AG20443 (cell line): Measurements from ENCODE around the gene NOXA1.

Experiments used
- DNase-seq: peaks from one replicate; pipeline ENCODE4 v3.0.0; 2012; ENCODE audit warnings: low spot score, mixed read lengths

Gene NOXA1

DNA sequence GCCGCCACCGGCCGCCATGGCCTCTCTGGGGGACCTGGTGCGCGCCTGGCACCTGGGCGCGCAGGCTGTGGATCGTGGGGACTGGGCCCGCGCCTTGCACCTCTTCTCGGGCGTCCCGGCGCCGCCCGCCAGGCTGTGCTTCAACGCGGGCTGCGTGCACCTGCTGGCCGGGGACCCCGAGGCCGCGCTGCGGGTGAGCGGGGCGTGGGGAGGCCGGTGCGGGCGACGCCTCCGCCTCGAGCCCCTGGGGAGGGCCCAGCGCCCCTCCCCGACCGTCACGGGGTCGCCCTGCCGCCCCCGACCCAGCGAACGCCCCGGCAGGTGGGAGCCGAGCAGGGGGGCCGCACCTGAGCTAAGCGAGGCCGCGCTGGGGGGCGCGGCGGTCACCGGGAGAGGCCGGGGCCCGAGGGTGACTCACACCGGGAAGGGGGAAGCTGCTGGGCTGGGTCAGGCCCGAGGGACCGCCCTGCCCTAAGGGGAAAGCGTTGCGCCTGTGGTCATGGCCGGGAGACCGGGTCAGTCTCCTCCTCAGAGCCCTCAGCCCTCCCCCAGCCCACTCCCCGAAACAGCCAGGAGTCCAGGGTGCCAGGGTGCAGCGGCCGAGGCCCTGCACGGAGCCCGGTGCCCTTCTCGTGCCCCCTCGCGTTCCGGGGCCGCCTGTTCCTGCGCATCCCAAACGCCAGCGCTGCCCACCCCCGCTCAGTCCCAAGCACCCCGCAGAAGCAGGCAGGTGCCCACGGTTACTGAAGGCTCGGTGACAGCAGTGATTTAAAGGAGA lies 510 bp downstream of the NOXA1 start:
- peak; percentile 41 for DNase-seq

DNA sequence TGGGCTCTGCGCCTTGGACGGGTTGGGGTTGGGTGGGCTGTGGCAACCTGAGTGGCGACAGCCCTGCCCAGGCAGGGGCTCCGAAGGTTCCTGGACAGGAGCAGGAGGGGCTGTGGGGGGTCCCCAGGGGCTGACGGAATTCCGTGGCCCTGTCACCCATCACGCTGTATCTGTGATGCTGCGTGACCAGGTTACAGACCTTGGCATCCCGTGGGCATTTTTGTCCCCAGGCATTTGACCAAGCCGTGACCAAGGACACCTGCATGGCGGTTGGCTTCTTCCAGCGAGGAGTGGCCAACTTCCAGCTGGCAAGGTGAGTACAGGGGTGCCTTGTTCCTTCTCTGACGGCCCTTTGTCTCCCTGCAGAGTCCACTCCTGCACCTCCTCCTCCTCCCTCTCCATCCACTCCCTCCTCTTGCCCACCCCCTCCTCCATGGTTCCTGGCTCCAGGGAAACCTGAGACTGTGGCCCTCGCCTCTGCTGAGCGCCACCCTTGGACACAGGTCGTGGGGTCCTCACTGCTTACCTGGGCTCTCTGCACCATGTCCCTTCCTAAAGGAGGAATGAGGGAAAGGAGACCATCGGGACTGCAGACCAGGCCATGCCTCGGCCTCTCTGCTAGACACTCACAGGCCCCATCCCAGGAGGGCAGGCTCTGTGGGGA lies 3.0 kb downstream of the NOXA1 start:
- DNase-seq, result no peak

DNA sequence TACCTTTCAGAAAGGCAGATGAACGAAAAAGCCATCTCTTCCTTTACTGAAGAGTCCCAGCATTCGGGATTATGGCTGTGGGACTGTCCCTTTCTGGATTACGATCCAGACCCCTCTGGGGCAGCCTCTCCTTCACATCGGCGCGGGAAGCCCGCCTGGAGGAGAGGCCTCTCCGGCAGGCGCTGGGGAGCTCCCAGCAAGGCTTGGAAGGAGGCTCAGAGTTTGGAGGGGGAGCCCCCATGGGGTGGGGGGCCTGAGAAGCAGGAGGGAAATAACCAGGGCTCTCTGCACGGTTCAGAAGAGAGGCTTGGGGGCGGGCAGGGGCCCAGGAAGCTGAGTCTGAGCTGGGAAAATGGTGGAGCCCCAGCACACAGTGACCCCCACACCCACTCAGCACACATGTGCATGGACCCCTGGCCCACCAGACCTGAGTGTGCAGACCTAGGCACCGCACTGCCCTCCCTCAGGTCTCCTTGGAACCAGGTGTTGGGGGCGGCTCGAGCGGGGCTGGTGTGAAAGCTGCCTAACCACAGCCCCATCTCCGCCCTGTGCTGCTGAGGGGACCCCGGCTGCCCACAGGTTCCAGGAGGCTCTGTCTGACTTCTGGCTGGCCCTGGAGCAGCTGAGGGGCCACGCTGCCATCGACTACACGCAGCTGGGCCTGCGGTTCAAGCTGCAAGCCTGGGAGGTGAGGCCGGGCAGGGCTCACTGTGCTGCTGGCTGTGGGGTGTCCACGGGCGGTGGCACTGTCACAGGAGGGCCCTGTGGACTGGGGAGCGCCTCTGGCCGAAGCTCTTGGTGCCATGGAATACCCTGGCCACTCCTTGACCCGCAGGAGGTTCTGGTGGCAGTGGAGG lies 4.5 kb downstream of the NOXA1 start:
- no peak for DNase-seq

DNA sequence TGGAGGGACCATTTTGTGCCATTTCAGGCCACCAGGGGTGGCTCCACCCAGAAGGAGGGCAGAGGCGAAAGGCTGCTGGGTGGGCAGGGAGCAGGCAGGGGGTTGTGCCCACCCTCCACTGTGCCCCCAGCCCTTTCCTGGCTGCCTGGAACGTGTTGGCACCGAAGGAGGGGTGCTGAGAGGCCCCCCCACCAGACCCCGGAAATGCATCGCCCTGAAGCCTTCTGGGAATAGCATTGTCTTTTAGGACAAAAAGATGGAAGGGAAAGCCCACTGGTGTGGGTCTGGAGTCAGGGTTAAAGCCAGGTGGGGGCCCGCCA lies 5.1 kb downstream of the NOXA1 start:
- no peak for DNase-seq

DNA sequence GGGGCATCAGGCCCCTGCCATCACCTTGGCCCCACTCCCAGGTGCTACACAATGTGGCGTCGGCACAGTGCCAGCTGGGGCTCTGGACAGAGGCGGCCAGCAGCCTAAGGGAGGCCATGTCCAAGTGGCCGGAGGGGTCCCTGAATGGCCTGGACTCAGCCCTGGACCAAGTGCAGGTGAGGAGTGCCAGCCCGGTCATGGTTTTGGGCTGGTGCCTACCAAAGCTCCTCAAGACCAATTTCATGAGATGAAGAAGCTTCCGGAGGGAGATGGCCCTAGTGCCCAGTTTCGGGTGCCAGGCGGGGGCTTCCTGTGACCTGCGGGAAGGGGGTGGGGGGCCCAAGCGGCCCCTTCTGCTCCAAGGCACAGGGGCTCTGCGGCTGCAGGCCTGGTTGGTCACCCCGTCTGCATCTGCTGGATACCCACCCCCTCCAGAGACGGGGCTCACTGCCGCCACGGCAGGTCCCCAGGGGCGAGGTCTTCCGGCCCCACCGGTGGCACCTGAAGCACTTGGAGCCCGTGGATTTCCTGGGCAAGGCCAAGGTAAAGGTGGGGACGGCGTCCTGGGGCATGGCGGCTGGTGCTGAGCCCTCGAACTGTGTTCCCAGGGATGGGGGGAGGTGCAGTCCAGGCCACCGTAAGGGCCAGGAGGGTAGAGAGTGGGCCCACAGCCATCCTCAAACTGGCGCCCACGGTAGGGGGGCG lies 5.8 kb downstream of the NOXA1 start:
- DNase-seq, result no peak

DNA sequence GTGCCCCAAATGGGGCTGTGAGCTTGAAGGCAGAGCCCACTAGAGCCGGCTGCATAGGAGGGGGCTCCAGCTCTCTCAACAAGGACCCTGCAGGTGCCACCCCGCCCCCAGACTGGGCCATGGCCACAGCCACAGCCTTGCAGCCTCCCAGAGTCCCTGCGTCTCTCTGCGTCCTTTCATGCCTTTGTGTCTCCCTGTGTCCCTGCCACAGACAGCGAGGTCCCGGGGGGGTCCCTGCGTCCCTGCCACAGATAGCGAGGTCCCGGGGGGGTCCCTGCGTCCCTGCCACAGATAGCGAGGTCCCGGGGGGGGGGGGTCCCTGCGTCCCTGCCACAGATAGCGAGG lies 6.3 kb downstream of the NOXA1 start:
- no peak for DNase-seq

DNA sequence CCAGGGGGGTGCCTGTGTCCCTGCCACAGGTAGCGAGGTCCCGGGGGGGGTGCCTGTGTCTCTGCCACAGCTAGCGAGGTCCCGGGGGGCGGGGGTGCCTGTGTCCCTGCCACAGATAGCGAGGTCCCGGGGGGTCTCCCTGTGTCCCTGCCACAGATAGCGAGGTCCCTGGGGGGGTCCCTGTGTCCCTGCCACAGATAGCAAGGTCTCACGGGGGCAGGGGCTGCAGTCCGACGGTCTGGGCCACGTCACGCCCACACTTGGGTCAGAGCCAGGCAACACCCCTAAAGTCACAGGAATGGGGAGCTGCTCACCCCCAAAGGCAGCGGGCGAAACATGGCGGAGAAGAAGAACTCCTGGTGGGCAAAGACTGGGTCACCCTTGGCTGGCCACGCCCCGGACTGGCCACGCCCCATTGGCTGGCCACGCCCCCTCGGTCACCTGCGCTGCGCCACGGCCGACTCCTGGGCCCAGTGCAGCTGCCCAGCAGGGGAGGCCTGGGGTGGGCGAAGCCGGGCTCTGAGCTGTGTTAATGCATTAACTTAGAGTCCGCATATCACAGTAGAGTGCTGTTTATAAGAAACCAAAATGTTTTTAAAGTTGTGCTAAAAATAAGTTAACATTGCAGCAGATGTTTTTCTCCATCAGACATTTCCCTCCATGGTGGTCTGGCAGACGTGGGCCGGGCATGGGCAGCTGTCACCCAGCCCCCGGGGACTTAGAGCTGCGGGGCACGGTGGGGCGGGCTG lies 7.0 kb downstream of the NOXA1 start:
- DNase-seq, result no peak

DNA sequence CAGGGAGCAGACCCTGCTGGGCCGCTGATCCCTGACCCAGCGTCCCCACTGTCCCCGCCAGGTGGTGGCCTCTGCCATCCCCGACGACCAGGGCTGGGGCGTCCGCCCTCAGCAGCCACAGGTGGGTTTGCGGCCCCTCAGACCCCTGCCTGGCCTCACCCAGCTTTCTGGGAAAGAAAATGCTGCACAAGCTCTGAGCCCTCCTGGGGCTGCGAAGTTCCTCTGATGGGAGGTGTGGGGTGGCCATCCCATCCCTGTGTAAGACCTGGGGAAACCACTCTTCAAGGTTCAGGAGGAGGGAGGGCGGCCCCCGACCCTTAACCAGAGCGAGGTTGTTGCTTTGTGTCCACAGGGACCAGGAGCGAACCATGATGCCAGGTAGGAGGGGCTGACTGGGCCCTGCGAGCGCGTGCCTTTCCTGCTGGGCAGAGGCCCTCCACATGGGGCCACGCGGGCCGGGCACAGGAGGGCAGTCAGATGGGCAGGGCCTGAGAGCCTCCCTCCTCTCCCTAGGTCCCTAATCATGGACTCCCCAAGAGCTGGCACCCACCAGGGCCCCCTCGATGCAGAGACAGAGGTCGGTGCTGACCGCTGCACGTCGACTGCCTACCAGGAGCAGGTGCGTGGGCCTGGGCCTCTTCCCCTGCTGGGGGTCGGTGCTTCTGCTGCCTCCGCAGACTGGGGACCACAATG lies 7.7 kb downstream of the NOXA1 start:
- no peak for DNase-seq

DNA sequence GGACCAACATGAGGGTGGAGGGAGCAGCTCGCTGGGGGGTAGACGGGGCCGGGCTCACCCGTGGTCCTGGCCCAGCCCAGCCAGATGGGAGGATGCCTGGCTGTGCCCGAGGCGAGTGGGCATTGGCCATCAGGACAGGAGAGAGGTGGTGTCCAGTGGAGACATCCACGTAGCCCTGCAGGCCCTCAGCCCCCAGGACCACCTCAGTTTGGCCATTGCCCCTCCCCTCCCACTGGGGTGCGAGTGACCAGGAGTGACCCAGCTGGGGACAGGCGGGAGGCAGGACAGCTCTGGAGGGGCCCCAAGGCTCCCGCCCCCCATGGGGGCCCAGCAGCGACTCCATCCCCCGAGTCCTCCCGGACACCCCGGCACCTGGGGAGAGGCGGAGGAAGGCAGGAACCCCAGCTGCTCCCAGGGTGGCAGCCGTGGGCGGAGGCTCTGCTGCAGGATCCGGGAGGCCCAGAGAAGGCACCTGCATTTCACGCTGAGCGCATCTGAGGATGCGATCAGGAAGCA lies 8.3 kb downstream of the NOXA1 start:
- DNase-seq, result no peak

DNA sequence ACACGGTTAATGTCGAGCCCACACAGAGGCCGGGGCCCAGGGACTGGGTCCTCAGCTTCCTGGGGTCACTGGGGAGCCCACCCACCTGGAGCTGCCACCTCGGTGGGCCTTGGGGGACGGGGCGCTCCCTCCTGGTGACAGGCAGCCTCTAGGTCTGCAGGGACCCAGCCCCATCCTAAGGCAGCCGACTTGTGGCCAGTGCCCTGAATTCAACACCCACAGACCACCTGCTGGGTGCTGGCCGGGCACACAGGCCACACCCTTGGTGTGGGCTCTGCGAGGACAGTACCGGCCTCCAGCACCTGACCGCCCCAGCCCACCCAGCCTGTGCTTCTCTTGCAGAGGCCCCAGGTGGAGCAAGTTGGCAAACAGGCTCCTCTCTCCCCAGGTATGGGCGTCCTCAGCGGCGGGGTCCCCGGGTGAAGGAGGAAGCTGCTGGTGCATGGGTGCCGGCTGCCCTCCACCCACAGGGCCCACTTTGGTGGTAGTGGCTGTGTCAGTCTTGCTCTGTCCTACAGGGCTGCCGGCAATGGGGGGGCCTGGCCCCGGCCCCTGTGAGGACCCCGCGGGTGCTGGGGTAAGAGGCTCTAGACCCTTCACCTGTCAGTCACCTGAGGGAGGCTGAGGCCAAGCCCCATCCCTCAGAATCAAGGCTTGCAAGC lies 9.6 kb downstream of the NOXA1 start:
- no peak for DNase-seq

DNA sequence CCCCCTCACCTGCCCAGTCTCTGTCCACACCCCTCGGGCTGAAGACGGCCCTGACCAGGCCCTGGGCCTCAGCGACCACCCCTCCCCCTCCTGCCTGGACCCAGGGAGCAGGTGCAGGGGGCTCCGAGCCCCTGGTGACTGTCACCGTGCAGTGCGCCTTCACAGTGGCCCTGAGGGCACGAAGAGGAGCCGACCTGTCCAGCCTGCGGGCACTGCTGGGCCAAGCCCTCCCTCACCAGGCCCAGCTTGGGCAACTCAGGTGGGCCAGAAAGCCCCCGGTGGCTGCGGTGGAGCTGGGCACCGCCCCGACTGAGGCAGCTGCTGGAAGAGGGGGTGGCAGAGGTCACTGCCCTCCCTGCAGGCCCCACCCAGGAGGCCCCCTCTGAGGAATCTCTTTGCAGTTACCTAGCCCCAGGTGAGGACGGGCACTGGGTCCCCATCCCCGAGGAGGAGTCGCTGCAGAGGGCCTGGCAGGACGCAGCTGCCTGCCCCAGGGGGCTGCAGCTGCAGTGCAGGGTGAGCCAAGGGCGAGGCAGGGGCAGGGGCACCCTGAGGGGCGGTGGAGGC lies 10.2 kb downstream of the NOXA1 start:
- DNase-seq, result no peak

DNA sequence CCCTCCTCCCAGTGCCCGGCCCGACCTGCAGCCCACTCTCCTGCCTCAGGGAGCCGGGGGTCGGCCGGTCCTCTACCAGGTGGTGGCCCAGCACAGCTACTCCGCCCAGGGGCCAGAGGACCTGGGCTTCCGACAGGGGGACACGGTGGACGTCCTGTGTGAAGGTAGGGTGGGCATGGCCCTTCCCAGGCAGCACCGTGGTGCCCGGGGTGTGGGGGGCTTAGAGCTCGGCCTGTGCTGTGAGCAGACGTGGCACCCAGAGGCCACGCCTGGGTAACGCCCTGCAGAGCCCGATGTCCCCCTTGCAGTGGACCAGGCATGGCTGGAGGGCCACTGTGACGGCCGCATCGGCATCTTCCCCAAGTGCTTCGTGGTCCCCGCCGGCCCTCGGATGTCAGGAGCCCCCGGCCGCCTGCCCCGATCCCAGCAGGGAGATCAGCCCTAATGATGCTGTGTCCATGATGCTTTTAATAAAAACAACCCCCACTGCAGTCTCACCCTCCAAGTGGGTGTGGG lies 10.8 kb downstream of the NOXA1 start:
- no peak for DNase-seq

DNA sequence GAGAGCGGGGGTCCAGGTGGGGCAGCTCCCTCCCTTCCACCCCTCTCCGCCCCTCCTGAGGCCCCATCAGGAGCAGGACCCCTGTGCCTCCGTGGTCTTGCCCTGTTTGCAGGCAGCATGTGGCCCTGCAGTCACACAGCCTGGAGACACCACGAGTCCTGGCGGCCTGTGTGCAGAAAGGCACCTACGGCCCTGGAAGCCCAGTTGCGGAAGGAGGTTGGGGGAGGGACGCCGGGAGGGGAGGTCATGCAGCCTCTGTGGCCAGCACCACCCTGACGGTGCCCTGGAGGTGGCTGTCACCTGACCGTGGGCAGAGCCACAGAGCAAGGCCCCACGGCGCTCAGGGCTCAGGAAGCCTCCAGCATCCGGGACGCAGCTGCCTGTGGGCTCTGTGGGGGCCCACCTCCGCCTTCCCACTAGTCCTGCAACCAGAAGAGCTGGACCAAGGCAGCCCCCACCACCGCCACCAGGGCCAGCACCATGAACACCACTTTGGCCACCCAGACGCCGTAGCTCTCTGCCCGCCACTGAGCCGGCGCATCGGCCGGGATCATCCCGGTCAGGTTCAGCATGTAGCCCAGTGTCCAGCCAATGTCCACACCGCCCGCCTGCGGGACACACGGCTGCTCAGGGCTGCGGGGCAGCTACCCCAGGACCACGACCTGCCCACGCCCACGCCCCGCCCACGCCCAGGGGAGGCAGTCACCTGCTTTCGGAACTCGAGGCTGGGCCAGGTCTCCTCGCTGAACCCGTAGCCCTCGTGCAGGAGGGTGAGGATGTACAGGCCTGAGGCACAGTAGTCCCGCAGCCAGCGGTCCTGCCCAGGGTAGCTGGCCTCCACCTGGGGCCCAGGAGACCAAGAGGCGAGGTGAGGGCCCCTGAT lies 11.5 kb downstream of the NOXA1 start:
- no peak for DNase-seq

DNA sequence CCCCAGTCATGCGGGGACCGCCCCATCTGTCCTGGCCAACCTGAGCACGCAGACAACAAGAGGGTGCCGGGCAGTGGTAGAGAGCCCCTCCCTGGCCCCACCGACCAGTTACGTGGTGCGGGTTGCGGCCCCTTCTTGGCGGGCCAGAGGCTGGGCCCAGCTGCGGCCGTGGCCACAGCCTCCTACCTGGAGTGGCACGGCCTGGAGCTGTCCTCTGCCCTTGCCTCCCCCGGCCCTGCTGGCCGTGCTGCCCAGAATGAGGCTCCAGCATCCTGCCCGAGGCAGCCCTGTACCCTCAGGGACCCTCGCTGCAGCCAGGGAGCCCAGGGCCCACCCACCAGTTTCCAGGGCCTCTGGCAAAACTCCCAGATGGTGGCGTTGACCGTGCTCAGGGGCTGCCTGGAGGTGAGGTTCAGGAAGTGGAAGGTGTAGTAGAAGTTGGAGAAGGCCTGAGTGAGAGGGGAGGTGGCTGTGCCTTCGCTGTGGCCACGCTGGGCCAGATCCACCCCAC lies 12.2 kb downstream of the NOXA1 start:
- no peak for DNase-seq

DNA sequence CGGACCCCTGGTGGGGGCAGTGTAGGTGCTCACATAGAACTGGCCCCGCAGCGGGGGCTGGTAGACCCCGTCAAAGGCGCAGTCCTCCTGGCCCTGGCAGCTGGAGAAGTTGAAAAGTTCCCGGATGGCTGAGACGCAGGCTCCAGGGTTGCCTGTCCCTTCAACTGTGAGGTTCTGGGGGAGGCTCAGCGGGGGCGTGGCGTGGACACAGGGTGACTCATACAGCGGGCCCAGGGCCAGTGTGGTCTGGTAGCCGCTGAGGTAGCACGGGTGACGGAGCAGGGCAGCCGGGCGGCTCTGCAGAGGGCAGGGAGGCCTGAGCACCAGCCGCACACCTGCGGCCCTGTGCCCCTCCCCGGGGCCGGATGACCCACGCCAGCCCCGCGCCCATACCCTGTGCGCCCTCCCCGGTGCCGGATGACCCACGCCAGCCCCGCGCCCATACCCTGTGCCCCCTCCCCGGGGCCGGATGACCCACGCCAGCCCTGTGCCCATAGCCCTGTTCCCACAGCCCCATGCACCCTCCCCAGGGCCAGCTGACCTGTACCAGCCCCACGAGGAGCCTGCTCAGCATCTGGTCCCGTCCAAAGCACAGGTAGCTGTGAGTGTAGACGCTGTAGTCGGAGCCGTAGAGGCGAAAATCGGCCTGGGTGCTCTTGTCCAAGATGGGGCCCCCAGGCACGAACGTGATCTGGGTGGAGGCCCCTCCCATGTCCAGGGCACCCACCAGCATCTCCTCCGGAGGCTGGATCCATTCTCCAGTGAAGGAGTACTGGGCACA lies 13.0 kb downstream of the NOXA1 start:
- DNase-seq, result peak; percentile 97

DNA sequence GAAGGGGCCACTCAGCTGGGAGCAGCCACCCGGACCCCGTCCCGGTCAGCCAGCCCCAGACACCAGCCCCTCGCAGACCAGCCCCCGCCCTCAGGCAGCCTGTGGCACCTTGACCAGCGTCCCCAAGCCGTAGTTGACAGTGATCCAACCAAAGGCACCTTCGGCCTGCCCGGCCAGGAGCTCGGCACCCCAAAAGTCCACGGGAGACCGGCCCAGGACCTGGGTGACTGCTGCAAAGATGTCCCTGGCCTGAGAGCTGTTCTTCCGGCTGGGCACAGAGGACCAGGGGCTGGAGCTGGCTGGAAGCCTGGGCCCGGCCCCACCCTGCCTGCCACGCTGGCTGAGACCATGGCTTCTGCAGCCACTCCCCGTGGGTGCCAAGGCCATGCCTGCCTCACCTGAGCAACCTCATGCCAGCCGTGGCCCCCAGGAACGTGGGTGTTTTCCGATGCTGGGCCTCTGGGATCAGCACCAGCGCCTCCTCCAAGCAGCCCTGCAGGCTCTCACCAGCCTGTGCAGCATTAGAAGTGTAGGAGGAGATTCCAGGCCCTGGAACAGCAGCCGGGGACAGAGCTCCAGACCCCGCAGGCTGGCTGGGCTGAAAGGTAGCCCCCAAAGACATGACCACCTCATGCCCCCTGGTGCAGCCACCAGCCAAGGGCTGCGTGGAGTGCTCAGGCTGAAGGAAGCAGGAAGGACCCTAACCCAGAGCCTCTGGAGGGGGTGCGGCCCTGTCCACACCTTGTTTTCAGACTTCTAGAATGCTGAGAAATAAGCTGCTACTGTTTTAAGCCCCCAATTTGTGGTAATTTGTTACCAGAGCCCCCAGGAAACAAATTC lies 13.8 kb downstream of the NOXA1 start:
- DNase-seq, result no peak
